Suppressor macrophage (primary cell): Measurements from ENCODE around the gene COX6A2.
A peak's percentile ranks its signal among the peaks of the same experiment; 100 is the strongest.

Experiments
- DNase-seq, 4 experiments: peaks; one replicate each; pipeline ENCODE4 v3.0.0-alpha.2; 2020 to 2022

The COX6A2 gene

DNA sequence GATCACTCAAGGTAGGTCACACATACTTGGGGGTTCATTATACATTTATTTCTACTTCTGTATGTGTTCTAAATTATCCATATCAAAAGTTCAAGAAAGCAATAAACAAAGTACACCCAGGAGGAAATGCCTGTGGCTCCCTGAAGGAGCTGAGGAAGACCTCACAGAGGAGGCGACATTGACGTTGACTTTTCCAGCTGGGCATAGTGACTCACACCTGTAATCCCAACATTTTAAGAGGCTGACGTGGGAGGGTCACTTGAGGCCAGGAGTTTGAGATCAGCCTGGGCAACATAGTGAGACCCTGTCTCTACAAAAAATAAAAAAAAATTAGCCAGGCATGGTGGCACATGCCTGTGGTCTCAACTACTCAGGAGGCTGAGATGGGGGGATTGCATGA, 18.7 kb downstream of the COX6A2 start:
- no peak for DNase-seq

DNA sequence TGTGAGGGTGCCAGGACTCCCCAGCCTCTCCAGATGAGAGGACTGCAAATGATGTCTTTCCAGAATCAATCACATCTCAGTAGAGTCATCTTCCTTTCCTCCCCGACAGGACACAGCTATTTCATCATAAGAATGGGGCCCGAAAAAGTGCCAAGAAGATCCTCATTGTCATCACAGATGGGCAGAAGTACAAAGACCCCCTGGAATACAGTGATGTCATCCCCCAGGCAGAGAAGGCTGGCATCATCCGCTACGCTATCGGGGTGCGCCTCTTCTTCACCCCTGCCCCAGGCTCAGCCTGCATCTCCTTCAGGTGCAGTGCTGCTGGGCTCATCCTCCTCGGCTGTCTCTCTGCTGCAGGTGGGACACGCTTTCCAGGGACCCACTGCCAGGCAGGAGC, 20.8 kb downstream of the COX6A2 start:
- no peak for DNase-seq

DNA sequence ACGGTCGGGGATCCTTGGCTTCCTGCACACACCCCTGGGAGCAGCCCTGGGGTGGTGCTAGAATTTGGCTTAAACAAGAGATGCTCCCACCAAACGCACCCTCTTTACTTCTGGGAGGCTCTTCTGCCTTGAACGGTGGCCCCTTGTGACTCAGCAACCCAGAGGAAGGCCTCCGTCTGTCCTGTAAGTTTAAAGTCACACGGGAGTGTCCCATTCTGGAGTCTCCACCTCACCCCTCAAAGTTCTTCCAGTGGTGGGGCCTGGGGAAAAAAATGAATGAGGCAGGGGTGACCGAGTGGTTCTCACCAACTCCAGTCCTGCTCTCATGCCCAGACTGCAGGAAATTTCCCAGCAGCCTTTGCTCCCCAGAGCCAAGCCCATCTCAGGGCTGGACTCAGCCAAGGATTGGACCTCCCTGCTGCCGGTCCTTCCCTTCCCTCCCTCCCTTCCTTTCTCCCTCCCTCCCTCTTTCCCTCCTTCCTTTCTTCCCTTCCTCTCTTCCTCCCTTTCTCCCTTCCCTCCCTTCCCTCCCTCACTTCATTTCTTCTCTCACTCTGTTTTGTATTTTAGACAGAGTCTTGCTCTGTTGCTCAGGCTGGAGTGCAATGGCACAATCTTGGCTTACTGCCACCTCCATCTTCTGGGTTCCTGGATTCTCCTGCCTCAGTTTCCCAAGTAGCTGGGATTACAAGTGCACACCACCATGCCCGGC, 23.7 kb downstream of the COX6A2 start:
- no peak for DNase-seq

DNA sequence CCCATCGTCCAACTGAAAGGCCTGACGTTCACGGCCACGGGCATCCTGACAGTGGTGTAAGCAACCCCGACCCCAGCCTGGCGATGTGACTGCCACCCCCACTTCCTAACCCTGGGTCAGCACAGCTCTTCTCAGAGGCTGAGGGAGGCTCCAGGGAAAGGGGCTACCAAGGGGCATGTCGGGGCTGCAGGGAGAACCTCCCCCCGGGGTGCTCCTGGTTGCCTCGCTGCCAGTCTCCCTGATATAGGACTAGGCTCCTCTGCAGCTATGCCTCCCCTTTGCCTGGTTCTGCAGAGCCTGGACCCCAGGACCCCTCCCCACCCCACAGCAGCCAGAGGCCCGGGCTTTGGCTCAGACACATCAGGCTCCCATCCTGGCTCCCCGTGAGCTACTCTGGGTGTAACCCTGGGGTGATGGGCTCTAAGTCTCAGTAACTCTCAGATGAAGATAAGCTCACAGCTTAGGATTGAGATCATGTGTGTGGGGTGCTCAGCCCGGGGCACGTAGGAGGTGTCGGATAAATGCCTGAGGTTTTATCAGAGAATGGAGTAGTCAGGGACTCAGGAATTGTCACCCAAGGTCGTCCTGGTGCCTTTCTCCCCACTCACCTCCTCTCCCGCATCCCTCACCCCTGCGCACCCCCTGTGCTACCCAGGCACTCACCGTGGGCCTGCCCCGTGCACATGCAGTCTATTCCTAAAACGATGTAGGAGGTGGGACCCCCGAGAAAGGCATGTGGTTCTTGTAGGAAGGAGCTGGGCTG, 24.4 kb downstream of the COX6A2 start:
- DNase-seq = no peak

DNA sequence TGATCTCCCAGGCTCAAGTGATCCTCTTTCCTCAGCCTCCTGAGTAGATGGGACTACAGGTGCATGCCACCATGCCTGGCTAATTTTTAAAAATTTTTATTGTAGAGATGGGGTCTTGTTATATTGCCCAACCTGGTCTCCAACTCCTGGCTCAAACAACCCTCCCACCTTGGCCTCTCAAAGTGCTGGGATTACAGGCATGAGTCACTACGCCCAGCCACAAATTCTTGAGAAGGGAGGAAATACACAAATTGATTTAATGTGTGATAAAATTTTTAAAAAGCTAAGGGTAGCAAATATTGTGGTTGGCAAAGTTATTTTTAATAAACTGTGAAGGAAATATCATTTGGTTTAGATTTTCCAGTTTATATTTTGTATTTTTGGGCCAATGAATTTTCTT, 25.5 kb downstream of the COX6A2 start:
- DNase-seq = no peak

DNA sequence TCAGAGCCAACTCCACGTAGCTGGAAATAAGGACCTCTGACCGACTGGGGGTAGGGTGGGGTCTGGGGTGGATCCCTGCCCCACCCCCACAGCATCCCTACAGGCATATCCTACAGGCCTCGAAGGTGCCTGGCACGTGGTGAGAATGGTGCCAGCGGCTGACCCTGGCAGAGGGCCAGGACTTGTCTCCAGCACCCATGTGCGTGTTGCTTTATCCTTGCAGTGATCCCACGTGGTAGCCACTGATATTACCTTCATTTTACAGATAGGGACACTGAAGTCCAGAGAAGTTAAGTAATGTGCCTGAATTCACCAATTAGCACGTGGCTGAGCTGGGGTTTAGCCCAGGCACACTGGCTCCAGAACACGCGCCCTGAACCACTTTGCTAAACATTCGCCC, 26.7 kb downstream of the COX6A2 start:
- no peak for DNase-seq

DNA sequence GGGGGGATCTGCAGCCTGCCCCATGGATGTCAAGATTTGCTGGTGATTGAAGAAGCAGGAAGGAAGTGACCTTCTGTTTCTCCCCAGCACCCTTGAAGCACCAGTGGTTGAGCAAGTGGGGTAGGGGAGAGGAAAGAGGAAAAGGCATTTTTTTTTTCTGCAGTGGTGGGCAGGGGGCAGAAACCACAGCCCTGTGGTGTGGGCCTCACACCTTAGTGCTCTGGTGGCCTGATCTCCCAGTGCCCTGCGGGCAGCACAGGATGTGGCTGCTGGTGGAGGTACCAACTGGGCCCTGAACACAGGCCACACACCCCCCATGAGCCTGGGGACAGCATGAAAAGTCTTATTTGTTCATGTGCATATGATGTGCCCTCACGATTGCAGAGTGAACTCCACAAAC, 28.0 kb downstream of the COX6A2 start:
- peak in 3 of 4 experiments; percentile 43 to 61 (median 60) for DNase-seq

DNA sequence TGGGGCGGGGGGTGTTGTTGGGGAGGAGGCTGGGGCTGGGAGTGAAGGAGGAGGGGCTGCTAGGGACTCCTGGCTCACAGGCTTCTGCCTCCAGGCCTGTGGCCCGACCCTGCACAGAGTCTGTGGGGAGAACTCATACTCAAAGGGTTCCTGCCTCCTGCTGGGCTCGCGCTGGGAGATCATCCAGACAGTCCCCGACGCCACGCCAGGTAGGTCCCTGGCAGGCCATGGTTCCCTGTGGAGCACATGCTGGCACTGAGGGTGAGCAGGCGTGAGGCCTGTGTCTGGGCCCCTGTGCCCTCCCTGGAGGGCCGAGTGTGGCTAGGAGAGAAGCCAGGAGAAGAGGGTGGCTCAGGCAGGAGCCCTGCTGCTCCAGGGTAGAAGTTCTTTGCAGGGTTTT, 30.5 kb downstream of the COX6A2 start:
- DNase-seq = no peak

DNA sequence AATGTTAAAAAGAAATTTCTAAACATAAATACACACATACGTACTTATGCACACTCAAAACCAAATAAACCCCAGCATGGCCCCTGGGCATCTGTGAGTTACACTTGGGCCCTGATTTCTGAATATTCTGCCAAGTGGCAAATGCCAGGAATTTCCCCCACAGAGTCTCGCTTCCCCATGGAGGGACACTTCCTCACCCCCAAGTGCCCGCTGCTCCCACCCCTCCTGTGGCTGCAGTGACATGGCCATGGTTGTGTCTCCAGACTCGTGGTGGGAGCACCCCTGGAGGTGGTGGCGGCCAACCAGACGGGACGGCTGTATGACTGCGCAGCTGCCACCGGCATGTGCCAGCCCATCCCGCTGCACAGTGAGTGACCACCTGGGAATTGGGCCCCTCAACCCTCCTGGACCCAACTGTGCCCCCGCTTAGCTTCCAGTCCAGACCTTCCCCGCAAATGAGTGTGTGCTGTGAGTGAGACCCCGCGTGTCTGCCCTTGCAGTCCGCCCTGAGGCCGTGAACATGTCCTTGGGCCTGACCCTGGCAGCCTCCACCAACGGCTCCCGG, 31.0 kb downstream of the COX6A2 start:
- DNase-seq = peak in 3 of 4 experiments; percentile 68 to 74 (median 74)

DNA sequence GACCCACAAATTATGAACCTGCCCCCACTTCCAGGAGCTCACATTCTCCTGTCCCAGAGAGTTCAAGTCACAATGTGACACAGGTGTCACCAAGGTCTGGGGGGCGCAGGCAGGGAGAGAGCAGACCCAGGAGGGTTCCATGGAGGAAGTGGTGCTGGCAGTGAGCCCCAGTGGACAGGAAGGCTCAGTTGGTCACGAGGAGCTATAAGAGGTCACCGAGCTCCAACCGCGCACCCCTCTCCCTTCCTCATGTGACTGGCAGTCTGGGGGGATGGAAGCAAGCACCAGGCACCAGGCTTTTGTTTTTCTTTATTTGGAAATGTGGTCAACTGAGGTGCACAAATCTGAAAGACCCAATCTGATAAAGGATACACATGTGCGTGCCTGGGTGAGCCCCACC, 32.5 kb downstream of the COX6A2 start:
- DNase-seq = peak; percentile 75 to 87 (median 84)

DNA sequence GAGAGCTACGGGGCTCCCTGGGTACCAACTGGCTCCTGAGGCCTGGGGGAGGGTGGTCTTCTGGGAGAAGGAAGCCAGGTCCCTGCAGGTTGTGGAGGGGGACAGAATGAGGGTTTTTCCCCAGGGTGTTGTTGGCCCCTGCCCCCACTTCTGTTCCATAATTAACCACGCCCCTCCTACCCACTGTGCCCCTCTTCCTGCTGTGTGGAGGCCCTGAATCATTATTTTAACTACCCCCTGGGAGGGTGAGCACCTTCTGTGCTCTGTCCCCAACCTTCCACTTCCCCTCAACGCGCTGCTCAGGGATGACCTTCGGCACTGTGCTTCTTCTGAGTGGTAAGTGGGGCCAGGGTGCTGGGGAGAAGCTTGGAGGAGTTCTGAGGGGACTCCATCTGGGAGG, 35.1 kb downstream of the COX6A2 start, which contains the start of gene ITGAD:
ITGAD (plus strand) TSS at position 280 of the 400 bp plus-strand sequence; CDS start at position 306, 26 bp downstream.
- no peak for DNase-seq

DNA sequence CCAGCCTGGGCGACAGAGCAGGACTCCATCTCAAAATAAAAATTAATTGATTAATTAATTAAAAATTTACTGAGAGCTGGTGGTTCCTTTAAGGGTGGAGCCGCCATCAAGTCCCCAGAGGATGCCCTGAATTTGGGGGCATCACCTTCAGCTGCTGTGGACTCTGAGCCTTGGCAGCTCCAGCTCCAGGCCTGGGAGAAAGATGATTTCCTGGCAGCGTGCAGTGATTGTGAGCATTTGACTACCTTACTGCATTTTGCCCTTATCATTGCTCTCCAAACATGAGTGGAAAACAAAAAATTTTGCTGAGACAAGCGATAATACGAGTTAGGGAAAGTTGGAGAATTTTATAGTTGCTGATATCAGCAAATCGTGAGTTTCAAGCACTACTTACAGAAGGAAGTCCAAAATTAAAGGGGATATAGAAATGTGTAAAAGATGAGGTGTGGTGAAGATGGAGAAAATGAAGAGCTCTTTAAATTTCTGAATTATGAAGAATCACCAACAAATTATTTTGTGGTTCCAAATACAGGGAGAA, 37.6 kb downstream of the COX6A2 start:
- peak in 1 of 4 experiments; percentile 38 for DNase-seq

DNA sequence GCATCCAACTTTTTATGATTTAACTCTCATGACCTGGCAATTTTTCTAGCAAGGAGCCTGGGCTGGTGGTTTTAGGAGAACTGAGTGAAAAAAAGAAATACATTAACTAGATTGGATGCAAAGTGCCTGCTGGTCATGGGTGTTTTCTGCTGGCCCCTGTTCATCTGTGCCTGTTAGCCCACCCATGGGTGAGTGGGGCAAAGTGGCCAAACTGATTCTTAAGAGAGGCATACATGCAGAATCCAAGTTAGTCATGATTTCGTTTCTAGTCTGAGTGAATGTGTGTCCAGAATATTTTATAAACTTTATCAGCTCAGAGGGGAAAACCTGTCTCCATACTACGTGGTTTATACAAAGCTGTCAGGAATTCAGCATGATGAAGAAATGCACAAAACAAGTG, 39.6 kb downstream of the COX6A2 start:
- no peak for DNase-seq

DNA sequence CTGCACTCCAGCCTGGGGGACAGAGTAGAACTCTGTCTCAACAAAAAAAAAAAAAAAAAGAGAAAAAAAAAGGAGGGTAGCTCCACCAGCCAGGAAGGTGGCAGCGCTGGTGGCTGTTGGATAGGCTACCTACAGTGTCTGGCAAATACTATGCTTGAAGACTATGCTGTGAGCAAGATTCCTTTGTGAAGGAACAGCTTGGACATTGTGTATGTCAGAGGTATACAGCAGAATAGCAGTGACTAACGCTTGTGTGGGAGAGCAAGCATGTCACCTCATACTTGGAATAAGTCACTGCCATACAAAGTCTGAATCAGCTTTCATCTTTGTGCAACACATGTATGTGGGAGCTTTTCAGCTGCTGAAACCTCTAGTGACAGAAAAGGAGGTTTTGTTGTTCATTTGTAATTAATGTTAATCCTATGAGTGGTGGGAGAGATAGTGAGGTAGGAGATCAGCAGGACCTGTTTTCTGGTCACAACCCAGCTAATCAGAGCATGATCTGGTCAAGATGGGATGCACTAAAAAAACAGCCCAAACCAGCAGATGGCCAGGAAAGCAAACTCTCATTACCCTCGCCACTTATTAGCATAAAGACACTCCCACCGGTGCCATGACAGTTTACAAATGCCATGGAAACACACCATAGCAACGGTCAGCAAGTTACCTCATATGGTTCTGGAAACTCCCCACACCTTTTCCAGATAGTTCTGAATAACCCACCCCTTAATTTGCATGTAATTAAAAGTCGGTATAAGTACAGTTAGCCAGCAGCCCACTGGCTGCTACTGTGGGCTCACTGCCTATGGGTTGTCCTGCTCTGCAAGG, 41.8 kb downstream of the COX6A2 start:
- DNase-seq = peak; percentile 72 to 94 (median 82)

DNA sequence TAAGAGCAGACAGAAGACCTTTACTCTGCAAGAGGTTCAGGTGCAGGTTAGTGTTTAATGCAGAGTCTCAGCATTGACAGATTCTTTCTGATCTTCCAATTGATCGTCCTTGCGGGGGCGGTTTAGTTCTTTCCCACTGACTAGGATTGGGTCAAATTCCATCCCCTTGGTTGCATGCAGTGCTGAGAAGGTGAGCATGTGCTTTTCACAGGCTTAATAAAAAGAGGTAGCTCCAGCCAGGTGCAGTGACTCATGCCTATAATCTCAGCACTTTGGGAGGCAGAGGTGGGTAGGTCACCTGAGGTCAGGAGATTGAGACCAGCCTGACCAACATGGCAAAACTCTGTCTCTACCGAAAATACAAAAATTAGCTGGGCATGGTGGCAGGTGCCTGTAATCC, 42.5 kb downstream of the COX6A2 start:
- DNase-seq = peak in 1 of 4 experiments; percentile 5

DNA sequence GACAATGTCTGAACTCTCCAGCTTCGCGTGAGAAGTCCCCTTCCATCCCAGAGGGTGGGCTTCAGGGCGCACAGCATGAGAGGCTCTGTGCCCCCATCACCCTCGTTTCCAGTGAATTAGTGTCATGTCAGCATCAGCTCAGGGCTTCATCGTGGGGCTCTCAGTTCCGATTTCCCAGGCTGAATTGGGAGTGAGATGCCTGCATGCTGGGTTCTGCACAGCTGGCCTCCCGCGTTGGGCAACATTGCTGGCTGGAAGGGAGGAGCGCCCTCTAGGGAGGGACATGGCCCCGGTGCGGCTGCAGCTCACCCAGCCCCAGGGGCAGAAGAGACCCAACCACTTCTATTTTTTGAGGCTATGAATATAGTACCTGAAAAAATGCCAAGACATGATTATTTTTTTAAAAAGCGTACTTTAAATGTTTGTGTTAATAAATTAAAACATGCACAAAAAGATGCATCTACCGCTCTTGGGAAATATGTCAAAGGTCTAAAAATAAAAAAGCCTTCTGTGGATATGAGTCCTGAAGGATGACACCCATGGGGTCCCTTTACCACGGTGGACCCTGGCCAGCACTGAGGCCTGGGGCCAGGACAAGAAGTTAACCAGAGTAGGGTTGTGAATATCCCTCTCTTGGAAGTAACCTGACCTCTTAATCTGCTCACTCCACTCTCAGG, 45.5 kb downstream of the COX6A2 start:
- DNase-seq = peak; percentile 77 to 87 (median 82)

DNA sequence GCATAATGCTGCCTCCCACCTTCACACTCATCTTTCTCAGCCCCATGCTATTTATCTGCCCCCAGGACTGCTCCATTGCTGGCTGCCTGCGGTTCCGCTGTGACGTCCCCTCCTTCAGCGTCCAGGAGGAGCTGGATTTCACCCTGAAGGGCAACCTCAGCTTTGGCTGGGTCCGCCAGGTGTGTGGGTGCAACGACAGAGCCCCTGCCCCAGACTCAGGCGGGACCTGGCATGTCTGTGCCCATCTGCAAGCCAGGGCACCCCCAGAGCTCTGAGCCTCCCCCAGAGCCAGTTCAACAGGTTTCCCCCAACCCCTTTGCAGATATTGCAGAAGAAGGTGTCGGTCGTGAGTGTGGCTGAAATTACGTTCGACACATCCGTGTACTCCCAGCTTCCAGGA, 48.0 kb downstream of the COX6A2 start:
- DNase-seq = no peak
